NK-92 (cell line): Measurements from ENCODE around the gene STK11.
"Not testable (repeated sequence)": the region's sequence is repeated elsewhere in the genome, so short reads cannot be mapped to it uniquely, and the experiment has no call there.

ENCODE experiments used
- DNase-seq: peaks from one replicate; lab custom pipeline; 2025; ENCODE audit not compliant: unreplicated experiment; lab: John Stamatoyannopoulos, UW

STK11 gene

GRCh38 chr19:1206150-1206863, 729 bp downstream of the STK11 start:
- no peak for DNase-seq

DNA sequence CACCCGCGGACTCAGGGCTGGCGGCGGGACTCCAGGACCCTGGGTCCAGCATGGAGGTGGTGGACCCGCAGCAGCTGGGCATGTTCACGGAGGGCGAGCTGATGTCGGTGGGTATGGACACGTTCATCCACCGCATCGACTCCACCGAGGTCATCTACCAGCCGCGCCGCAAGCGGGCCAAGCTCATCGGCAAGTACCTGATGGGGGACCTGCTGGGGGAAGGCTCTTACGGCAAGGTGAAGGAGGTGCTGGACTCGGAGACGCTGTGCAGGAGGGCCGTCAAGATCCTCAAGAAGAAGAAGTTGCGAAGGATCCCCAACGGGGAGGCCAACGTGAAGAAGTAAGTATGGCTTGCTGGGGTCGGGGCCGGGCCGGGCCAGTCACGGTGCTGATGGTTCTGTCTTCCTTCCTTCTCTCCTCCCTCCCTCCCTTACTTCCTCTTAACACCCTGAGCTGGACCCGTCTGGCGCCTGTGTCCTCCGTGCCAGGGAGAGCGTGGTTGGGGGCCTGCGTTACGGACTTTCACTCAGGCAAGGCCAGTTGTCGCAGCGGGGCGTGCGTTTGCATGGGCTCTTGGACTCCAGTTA, 1.4 kb downstream of the STK11 start:
- DNase-seq = no peak

DNA sequence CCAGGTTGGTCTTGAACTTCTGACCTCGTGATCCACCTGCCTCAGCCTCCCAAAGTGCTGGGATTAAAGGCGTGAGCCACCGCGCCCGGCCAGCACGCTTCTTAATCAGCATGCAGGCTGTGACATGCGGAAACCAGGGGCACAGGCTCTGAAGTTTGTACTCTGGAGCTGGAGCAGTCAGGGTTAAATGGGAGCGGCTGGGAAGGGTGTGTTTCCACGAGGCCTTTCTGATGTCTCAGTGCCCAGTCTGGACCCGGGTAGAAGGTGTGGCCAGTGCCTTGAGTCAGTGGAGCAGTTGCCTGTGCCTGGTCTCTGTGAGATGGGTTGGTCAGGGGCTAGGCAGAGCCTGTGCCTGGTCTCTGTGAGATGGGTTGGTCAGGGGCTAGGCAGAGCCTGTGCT, 3.3 kb downstream of the STK11 start:
- not testable (repeated sequence) for DNase-seq

DNA sequence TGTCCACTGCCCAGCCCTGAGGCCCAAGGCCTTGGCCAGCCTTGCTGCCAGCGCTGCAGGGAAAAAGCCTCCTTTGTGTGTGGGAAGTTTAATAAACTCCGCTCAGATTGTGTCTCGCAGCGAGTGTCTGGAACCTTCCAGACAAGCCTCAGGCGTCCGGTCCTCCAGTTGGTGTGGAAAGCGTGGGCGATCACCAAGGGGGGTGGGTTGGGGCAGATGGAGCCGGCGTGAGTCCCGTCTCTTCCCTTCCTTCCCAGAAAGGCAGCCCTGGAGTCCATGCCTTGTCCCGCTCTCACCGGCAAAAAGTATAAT, 4.6 kb downstream of the STK11 start:
- no peak for DNase-seq

DNA sequence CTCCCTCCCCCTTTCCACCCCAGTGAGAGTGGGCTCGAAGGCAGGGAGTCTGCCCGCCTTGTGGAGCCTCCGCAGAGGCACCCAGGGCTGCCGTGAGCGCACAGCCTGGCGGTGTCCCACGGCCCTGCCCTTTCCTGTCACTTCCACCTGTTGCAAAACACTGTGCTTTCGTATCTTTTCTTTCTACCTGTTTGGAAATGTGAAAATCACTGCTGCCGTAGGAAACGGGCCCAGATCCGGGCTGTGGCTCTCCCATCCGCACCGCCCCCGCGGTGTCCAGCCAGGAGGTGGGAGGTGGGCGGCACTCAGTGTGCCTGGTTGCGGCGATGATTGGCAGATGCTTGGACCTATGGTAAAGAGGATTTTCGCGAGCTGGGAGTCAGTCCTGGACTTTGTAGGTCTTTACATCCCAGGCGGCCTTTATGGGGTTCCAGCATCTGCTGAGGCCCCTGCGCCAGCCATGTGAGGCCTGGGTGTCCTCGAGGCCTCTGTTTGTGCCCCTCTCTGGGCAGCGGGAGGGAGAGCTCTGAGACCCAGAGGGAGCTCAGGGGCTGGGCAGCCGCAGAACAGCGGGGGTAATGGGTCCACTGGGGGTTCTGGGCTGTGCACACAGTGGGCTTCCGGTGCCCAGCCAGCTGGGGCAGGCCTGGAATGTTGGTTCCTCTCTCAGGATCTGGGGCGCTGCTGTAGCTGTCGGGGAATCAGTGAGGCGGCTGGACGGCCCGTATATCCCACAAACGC, 6.1 kb downstream of the STK11 start:
- no peak for DNase-seq

DNA sequence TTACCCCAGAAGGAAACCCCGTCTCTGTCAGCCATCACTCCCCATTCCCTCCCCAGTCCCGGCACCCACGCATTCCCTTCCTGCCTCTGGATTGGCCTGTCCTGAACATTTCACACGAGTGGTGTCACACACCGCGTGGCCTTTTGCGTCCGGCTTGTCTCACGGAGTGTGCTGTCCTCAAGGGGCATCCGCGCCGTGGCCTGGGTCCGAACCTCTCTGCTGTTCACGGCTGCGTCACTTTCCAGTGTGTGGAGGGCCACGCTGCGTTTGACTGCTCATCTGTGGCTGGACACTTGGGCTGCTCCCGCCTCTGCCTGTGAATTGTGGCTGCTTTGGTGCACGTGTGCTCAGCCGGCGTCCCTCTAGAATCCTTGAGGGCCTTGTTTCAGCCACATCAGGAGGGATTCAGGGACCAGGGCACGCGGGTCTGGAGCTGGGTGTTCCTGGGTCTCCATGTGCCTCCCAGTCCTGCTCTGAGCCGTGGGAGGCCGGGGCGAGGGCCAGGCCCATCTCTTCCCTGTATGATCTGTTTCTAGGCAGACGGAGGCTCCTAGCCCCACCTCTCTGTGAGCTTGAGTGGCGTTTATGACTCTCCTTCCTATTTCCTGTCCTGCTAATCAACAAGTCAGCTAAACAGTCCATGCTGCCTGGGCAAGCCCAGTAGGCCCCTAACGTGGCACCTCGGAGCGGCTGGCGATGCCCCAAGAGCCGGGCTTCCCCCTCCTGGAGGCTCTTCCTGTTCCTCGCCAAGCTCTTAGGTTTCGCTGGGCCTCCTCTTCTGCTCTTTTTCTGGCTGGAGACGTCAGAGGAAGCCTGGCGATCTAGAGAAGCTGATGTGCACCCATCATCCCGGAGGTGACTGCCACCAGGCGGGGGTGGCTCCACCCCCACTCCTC, 8.1 kb downstream of the STK11 start:
- DNase-seq = no peak

DNA sequence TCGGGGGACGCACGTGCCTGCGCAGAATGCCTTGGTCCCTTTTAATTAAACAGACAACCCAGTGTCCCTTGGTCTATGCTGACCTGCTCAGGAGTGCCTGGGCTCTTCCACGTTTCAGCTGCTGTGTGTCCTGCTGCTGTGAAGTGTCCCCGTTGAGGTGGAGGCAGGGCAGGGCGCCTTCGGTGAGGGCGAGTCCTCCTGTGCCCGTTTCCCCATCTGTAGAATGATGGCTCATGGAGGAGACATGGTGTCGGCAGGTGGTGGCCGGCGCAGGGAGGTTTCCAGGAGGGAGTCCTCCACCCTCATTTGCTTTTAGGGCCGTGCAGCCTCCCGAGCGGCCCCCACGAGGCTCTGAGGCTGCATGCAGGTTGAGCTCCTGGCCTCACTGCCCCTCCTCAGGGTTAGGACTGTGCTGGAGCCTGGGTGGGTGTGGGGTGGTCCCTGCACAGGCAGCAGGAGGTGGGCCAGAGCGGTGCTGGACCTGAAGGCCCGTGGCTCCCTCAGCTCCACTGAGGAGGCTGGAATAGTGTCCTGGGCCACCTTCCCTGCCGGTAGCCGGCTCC, 8.8 kb downstream of the STK11 start:
- DNase-seq = no peak

GRCh38 chr19:1214862-1215731, 9.5 kb downstream of the STK11 start:
- no peak for DNase-seq

DNA sequence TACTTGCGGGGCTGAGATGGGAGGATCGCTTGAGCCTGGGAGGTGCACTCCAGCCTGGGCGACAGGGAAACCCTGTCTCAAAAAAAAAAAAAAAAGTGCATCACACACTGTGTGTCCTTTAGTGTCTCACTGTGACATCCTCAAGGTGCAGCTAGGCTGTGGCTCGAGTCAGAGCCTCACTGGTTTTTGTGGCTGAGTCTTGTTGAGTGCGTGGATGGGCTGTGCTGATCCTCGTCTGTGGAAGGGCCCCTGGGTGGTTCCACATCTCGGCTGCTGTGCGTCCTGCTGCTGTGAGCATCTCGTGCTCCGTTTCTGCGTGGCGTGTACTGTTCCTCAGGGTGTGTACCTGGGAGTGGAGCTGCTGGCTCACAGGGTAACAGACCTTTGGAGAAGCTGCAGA, 11.2 kb downstream of the STK11 start:
- DNase-seq = no peak

GRCh38 chr19:1217366-1217765, 11.8 kb downstream of the STK11 start:
- DNase-seq = no peak

- DNase-seq = no peak
Observed at GRCh38 chr19:1218751-1219567, 13.4 kb downstream of the STK11 start.

- DNase-seq = no peak
Observed at GRCh38 chr19:1219786-1220476, 14.4 kb downstream of the STK11 start.

GRCh38 chr19:1220477-1220930, 14.9 kb downstream of the STK11 start:
- no peak for DNase-seq

DNA sequence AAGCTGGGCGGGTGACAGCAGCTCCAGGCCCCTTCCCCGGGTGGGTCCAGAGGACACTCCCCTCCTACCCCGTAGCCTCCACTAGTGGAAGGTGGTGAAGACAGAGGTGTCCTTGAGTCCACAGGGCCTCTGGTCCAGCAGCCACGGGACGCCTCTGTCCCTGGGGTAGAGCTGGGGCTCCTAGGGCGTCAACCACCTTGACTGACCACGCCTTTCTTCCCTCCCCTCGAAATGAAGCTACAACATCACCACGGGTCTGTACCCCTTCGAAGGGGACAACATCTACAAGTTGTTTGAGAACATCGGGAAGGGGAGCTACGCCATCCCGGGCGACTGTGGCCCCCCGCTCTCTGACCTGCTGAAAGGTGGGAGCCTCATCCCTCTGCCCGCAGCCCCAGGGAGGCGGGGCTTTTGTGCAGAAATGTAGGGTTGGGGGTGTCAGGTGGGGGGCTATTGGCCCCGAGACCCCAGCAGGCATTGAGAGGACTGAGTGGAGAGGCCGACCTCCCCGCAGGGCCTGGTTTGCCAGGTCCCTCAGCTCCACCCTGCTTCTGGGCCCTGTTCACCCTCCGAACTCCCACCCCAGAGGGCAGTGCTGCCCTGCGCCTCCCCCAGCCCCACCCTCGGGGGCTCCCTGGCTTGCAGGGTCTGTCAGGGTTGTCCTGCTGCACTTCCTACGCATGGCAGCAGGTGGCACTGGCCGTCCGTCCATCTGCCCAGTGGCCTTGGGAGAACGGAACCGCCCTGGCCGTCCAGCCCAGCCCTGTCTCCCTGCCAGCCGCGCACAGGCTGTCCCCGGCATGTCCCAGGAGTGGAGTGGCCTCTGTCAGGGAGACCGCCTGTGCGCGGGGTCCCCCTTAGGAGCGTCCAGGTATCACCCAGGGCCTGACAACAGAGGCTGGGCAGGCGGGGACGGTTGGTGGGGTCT, 15.7 kb downstream of the STK11 start:
- DNase-seq = no peak

- no peak for DNase-seq
Observed at GRCh38 chr19:1221904-1222255, 16.3 kb downstream of the STK11 start.

GRCh38 chr19:1222394-1222793, 16.8 kb downstream of the STK11 start:
- no peak for DNase-seq

- no peak for DNase-seq
Observed at GRCh38 chr19:1223018-1223855, 17.7 kb downstream of the STK11 start.
